C4-2B (cell line): ENCODE measurements around the gene CSMD2.

Experiments
- ZFX ChIP-seq: fragments of 450-650 bp; IDR thresholded peaks from 2 replicates; pipeline ENCODE4 v1.6.1; 2017
- TF ChIP-seq, protein P1 (sequence below): fragments of 450-650 bp; conservative IDR thresholded peaks from 2 replicates; pipeline ENCODE4 v1.5.1; 2017; ENCODE audit warnings: mild to moderate bottlenecking

DNA sequence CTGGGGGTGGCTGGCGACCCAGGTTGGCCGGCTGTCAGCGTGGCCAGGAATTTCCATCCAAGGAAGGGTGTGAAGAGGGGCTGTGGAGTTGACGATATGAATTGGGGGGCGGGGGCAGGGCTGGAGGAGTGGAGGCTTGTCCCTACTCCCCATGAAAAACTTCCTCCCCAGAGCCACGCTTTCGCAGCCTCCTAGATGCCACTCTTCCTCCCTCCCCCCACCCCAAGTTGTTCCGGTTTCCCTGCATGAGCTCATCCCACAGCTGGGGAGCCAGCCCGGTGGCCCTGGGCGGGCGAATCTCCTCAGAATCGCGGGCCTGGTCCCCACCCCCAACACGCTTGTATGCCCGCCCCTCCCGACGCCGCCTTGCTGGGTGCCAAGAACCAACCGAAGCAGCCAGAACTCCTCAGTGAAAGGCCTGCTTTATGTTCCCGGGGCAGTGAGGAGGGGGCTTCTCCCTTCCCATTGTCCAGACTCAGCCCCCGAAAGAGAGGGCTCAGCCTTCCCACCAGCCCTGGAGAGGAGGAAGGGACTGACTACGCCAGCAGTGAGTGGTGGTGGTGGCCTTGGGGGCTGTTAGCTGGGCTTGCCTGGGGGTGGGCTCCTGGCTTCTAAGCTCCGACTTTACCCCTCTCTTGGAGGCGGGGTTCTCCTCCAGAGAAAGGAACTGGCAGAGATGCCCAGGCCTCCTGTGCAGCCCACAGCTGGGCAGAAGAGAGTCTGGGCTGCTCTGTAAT is 1.8 kb upstream of the CSMD2 start:
- TF ChIP-seq, protein P1, sequence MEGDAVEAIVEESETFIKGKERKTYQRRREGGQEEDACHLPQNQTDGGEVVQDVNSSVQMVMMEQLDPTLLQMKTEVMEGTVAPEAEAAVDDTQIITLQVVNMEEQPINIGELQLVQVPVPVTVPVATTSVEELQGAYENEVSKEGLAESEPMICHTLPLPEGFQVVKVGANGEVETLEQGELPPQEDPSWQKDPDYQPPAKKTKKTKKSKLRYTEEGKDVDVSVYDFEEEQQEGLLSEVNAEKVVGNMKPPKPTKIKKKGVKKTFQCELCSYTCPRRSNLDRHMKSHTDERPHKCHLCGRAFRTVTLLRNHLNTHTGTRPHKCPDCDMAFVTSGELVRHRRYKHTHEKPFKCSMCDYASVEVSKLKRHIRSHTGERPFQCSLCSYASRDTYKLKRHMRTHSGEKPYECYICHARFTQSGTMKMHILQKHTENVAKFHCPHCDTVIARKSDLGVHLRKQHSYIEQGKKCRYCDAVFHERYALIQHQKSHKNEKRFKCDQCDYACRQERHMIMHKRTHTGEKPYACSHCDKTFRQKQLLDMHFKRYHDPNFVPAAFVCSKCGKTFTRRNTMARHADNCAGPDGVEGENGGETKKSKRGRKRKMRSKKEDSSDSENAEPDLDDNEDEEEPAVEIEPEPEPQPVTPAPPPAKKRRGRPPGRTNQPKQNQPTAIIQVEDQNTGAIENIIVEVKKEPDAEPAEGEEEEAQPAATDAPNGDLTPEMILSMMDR = no peak
- no peak for TF ChIP-seq ZFX
